Astrocyte (in vitro differentiated cells and primary cell): Measurements from ENCODE around the gene COL18A1.

ENCODE experiments used
- EZH2 ChIP-seq: IDR thresholded peaks from 2 replicates; pipeline ENCODE4 v1.6.1; 2012; ENCODE audit warnings: mild to moderate bottlenecking, low read length, inconsistent platforms; ENCODE audit not compliant: insufficient read depth
- TF ChIP-seq, protein P1 (sequence below): IDR thresholded peaks from 2 replicates; pipeline ENCODE4 v1.5.1; 2011; ENCODE audit warnings: low read depth, mild to moderate bottlenecking, inconsistent platforms, low read length, moderate library complexity; ENCODE audit not compliant: insufficient read depth

DNA sequence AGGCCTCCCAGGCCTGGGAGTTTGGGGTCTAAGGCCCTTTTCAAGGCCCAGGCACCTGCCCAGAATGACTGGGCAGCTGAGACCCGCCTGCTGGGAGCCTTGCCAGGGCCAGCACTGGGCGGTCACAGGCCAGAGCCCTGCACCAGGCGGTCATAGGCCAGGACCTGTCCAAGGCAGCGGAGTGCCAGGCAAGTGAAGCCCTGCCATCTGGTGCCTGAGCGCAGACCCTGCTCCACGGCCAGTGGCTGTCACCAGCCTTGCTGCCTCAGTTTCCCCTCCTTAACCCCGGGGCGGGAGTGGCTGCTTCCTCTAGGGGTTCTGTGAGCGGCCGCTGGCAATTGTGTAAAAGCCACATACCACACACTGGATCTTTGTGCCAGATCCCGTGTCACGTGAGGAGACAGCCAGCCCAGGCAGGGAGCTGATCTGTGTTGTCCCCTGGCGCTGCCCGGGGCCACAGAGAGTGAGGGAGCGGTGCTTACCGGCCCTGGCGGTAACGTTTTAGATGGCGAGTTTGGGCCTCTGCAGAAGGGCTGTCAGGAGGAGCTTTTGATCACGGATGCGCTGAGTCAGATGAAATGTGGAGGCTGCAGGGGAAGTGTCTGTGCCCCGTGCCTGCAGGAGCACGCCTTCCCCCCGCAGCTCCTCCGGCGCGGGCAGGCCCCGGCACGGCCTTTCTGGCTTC is 4.6 kb downstream of the COL18A1 start:
- TF ChIP-seq EZH2, result no peak
- TF ChIP-seq, protein P1, sequence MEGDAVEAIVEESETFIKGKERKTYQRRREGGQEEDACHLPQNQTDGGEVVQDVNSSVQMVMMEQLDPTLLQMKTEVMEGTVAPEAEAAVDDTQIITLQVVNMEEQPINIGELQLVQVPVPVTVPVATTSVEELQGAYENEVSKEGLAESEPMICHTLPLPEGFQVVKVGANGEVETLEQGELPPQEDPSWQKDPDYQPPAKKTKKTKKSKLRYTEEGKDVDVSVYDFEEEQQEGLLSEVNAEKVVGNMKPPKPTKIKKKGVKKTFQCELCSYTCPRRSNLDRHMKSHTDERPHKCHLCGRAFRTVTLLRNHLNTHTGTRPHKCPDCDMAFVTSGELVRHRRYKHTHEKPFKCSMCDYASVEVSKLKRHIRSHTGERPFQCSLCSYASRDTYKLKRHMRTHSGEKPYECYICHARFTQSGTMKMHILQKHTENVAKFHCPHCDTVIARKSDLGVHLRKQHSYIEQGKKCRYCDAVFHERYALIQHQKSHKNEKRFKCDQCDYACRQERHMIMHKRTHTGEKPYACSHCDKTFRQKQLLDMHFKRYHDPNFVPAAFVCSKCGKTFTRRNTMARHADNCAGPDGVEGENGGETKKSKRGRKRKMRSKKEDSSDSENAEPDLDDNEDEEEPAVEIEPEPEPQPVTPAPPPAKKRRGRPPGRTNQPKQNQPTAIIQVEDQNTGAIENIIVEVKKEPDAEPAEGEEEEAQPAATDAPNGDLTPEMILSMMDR, result no peak
